NCI-H128 (cell line): Measurements from ENCODE around the gene MGAT4A.
"Not testable (repeated sequence)": the region's sequence is repeated elsewhere in the genome, so short reads cannot be mapped to it uniquely, and the experiment has no call there.

Source experiments
- DNase-seq: peaks from one replicate; lab custom pipeline; 2025; ENCODE audit not compliant: unreplicated experiment; lab: John Stamatoyannopoulos, UW

MGAT4A gene

GRCh38 chr2:98608116-98608961, 122.6 kb downstream of the MGAT4A start, which contains the start of the genes COA5 and UNC50:
Gene COA5, minus strand, starts transcription at chr2:98608512. Its CDS starts 107 bp downstream, at chr2:98608405.
Gene UNC50, plus strand, starts transcription at chr2:98608589. Its CDS starts 1,171 bp downstream, at chr2:98609760.
- peak; percentile 54 for DNase-seq

- no peak for DNase-seq
Measured at GRCh38 chr2:98607741-98608115, 123.2 kb downstream of the MGAT4A start.

- no peak for DNase-seq
Measured at GRCh38 chr2:98607104-98607503, 123.8 kb downstream of the MGAT4A start.

GRCh38 chr2:98606431-98606830, 124.5 kb downstream of the MGAT4A start:
- DNase-seq, result no peak

DNA sequence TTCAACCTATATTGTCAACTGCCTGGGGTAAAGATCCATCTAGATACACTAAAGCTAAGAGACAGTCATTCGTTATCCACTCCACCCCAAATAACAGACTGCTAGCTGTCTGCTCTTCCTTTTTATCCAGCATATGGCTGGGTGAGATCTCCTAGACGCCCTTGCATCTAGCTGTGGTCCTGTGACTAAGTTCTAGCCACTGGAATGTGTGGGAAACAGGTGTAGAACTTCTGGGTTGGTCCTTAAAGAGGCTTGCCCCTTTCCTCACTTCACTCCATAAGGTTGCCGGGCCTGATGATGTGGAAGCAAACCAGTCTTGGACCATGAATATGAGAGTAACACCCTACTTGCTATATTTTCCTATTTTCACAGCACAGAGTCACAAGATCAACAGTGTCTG, 125.9 kb downstream of the MGAT4A start:
- no peak for DNase-seq

DNA sequence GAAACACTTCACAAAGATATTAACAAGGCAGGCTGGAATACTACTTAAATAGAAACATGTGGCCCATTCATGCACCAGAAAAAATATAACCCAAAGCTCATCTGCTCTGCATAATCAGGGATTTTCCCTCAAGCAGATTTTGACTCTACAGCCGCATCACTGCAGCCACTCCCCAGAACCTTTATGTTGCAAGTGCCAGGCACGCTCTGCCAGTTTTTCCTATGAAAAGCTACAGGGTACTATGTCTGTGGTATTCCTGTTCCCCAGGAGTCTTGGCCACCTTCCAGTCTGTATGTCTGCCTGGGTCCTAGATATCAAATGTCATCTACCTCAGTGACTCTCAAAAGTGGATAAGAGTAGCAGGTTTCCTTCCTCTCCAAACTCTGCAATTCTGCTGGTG, 126.4 kb downstream of the MGAT4A start:
- peak; percentile 66 for DNase-seq

GRCh38 chr2:98601532-98602132, 129.3 kb downstream of the MGAT4A start:
- DNase-seq, result no peak

GRCh38 chr2:98598781-98599428, 132.0 kb downstream of the MGAT4A start:
- DNase-seq, result no peak

- not testable (repeated sequence) for DNase-seq
Measured at GRCh38 chr2:98594665-98595064, 136.3 kb downstream of the MGAT4A start.

DNA sequence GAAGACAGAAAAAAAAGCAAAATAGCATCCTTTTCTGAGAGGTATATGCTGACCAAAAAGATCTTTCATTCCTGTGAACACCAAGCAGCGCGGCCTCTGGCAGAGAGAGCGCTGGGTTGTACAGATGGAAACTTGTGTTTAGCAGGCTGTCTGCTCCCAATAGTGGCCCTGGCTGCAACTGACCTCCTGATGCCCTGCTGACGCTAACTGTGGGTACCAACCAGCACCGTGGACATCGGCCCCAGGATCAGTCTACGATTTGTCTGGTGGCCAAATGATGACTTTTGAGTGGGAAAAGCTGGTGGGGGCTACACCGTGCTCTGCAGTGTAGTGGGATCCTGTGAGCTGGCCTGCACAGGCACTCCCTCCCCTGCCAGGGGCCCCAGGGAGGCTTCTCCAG, 138.4 kb downstream of the MGAT4A start:
- DNase-seq, result no peak

- no peak for DNase-seq
Measured at GRCh38 chr2:98589489-98589888, 141.4 kb downstream of the MGAT4A start.

DNA sequence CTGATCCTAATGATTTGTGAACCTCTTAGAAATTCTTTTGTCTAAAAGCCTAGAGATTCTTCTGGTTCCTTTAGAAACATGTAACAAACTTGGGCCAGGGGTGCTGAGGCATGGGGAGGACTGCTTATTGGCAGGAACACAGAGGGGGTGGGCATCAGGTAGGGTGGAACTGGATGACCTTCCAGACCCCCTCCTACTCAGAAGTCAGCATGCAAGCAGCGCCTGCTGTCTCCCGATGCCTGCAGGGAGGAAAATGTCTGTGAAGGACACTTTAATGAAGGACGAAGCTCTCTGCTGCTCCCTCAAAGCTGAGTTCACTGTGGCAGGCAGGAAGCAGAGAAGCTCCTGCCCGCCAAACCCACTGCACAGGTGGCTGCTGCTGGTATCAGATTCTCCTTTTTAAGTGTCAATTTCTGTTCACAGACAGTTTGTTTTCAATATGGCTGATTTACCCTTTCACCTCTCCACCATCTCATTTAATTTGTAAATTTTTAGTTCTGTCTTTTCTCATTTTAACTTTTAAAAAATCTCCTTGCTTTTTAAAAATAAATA, 142.0 kb downstream of the MGAT4A start:
- DNase-seq, result no peak

DNA sequence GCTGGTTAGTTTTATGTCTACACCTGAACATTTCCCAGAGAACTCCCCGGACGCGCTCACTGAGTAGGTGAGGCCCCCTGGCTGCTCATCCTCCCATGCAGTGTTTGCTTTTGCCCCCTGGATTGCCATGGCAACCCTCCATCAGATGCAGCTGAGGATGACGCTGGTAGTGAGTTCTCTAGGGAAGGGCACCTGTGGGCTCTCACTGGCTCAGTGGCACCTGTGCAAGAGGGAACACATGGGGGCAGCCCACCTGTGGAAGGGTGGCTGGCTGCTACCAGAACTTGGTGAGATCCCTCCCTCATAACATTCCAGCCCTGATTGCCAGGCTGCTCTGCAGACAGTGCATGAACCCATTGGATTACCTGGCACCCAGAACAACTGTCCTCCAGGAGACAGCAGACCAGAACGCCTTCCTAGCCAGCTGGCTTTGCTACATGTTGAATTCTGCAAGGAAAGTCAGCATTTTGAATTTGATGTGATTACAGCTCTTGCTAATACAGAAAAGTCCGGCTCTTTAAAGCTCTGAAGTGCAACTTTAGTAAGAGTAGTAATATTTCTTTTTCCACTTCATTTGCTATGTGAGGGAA, 144.3 kb downstream of the MGAT4A start:
- no peak for DNase-seq

- DNase-seq, result no peak
Measured at GRCh38 chr2:98585386-98585785, 145.5 kb downstream of the MGAT4A start.

DNA sequence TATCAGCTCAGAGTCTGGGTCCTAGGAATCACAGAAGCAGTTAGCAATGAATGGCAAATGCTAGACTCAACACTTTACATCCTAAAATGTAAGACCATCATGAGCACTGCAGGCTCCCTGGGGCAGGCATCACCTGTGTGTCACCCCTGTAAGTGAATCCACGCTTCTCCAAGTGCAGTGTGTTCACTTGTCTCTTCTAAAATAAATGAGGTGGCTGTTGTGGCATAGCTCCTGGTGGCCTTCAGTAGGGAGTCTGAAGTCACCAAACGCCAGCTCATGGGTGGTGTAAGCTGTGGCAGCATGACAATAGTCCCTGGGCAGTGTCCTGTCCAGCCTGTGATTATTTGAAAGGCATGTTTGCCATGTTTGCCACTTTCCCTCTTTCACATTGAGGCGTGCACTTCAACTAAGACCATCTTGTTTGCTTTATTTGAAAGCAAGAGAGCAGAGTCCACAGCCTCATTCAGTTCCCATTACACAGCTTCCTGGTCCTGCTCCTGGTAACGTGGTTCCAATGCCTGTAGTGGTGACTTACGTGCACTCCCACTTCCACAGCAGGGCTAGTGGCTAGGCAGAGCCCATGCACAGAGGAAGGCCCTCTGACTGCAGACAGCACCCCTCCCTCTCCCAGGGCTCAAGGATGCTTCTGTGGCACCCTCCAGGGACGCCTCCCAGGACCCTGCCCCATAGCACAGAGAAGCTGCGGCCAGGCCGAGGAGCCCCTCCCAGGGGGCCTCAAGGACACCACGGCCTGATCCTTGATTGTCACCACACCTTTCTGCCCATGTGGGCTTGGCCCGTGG, 146.9 kb downstream of the MGAT4A start:
- DNase-seq, result no peak

DNA sequence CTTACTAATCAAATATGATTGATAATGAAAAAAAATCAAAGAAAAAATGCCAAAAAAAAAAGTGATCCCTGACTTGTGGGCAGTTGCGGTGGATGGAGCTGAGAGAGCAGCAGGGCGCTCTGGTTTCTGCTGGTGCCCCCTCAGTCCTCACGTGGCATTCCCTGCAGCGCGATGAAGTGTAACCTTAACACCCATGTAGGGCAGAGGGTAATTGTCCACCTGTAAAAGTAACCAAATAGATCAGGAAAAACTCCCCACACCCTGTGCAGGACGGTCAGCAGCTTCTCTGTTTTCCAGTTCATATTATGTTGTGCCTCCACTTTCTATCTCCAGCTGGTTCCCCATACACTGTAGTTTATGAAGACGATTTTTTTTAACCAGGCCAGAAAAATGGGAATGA, 147.7 kb downstream of the MGAT4A start:
- DNase-seq, result no peak

DNA sequence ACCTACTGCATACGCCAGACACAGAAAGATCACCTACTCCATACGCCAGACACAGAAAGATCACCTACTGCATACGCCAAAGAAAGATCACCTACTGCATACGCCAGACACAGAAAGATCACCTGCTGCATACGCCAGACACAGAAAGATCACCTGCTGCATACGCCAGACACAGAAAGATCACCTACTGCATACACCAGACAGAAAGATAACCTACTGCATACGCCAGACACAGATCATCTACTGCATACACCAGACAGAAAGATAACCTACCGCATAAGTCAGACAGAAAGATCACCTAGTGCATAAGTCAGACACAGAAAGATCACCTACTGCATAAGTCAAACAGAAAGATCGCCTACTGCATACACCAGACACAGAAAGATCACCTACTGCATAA, 148.4 kb downstream of the MGAT4A start:
- DNase-seq, result no peak

DNA sequence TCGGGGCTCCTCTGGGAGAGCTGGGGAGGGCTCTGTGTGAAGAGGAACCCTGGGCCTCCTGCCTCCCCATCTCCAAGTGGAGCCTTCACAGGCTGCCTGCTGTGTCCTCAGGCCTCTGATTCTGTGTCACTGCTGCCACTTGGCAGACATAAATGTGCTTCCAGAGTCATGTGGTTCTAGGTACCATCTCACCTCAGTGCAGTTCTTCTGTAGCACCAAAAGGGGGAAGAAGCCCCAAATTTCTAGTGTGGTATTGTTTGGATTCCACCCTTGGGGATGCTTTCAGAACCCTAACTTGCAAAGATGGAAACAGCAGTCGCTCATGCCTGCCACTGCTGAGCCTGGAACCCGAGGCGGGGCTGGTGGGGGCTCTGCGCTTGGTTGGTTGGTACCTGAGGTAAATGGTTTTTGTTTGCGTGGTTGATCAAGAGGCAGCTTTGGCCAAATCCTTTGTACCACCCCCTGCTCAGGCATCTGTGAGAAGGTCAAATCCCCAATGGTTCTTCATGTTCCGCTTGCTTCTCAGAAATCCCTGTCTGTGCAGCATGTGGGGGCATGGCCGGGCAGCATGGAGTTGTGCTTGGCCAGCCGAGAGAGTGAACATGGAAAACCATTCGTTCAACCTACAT, 150.2 kb downstream of the MGAT4A start:
- no peak for DNase-seq

- no peak for DNase-seq
Measured at GRCh38 chr2:98579926-98580325, 151.0 kb downstream of the MGAT4A start.

DNA sequence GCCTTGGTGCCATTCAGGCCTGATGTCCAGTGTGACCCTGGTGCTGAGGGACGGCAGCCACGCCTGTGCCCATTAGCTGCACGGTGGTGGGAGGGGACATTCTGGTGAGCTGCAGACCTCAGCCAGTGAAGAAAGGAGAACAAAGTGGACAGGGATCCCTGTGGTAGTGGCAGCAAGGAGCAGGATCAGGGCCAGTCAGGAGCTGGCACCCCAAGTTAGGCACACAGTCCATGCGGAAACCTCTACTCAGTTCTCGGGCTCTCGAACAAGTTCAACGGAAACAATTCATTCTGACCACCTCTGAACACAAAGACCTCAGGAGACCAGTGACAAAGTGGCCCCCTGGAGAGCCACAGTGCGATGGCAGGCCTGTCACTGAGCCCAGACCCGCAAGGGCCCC, 152.7 kb downstream of the MGAT4A start:
- DNase-seq, result no peak
